Spleen (tissue), 11 donors: ENCODE data around the gene TRIM47. TPM values are rescaled to one million over a fixed set of nuclear protein-coding genes. Genes with fewer than 3 reads are reported as not detected.
"Not testable (repeated sequence)": the region's sequence is repeated elsewhere in the genome, so short reads cannot be mapped to it uniquely, and the experiment has no call there.

ENCODE experiments used
- DNase-seq: peaks from one replicate; pipeline ENCODE4 v3.0.0-alpha.2; 2020
- H3K27ac ChIP-seq, 8 donors: fragments of 200-600 bp; sonication (generic) in 7 of 8; 1 replicate in 4 of 8; 2 replicates in 4 of 8; pipeline versions ENCODE4 v1.5.0 to v1.8.0; 2016 to 2021; ENCODE audit warnings: inconsistent platforms in 4 of 8, mild to moderate bottlenecking in 4 of 8, moderate library complexity in 1 of 8
- H3K27me3 ChIP-seq, 7 donors: fragments of 200-600 bp; sonication (generic) in 6 of 7; replicated peaks in 1 of 7; 1 replicate in 4 of 7; 2 replicates in 3 of 7; pipeline versions ENCODE4 v1.5.0 to v1.8.0; 2016 to 2021; ENCODE audit warnings: inconsistent platforms in 3 of 7, mild to moderate bottlenecking in 1 of 7
- H3K36me3 ChIP-seq, 6 donors: fragments of 200-600 bp; sonication (generic) in 5 of 6; 1 replicate in 4 of 6; 2 replicates in 2 of 6; pipeline versions ENCODE4 v1.5.0 to v1.8.0; 2016 to 2021; ENCODE audit warnings: inconsistent platforms in 2 of 6
- H3K4me1 ChIP-seq, 6 donors: fragments of 200-600 bp; sonication (generic) in 5 of 6; 1 replicate in 3 of 6; 2 replicates in 3 of 6; pipeline versions ENCODE4 v1.5.0 to v1.8.0; 2016 to 2021; ENCODE audit warnings: inconsistent platforms in 3 of 6
- H3K4me3 ChIP-seq, 8 donors: fragments of 200-600 bp; sonication (generic) in 7 of 8; 1 replicate in 4 of 8; 2 replicates in 4 of 8; pipeline versions ENCODE4 v1.5.0 to v1.8.0; 2016 to 2021; ENCODE audit warnings: inconsistent platforms in 4 of 8, mild to moderate bottlenecking in 4 of 8, moderate library complexity in 2 of 8
- H3K9me3 ChIP-seq, 8 donors: fragments of 200-600 bp; sonication (generic) in 7 of 8; 1 replicate in 4 of 8; 2 replicates in 4 of 8; pipeline versions ENCODE4 v1.5.0 to v1.8.0; 2016 to 2021; ENCODE audit warnings: inconsistent platforms in 4 of 8
- POLR2A ChIP-seq, 3 donors: fragments of 450-650 bp; IDR thresholded peaks; one replicate each; pipeline ENCODE4 v1.5.1; 2017; ENCODE audit warnings: antibody characterized with exemption in 3 of 3, mild to moderate bottlenecking in 1 of 3
- POLR2AphosphoS5 ChIP-seq, 3 donors: sonication (generic); formaldehyde crosslinking; IDR thresholded peaks; one replicate each; pipeline ENCODE4 v1.5.1; 2017; ENCODE audit warnings: antibody characterized with exemption in 3 of 3
- WGBS, 5 donors: extraction: QIAGEN DNeasy Blood & Tissue Kit in 3 of 5; methylation state at CpG; one replicate each; pipeline versions ENCODE4 v1.1.5 to v1.1.7; 2013 to 2018; 5-methylcytosine and 5-hydroxymethylcytosine counted together
- intact Hi-C: fragments of 100-400 bp; cut with DNase I; formaldehyde crosslinking; loops from one replicate; pipeline ENCODE4 v1.15.0; 2023; ENCODE audit warnings: low total_unique reads
- polyA plus RNA-seq, 3 donors: library from polyadenylated mRNA; stranded (reverse); fragments of 200-250 nt; gene quantifications; one replicate each; pipeline ENCODE4 v1.2.1, GENCODE V29; 2013
- total RNA-seq, 7 donors: library from RNA; depleted of rRNA in 3 of 7; stranded (reverse); fragments of >200 nt in 3 of 7; fragmentation: NEBNext Ultra II Directional in 4 of 7; extraction: Animal tissue kit (Norgen Biotek cat#: 25700) in 4 of 7; gene quantifications; one replicate each; pipeline versions ENCODE4 v1.1.0 to v1.2.1, GENCODE V29; 2016 to 2021
- TF ChIP-seq, protein P1 (sequence below), 11 experiments: fragments of 200-600 bp in 7 of 11; fragments of 450-650 bp in 4 of 11; sonication (generic) in 4 of 11; IDR thresholded peaks in 8 of 11; conservative IDR thresholded peaks in 3 of 11; 1 replicate in 7 of 11; 2 replicates in 4 of 11; pipeline versions ENCODE4 v1.4.0 to v1.8.0; 2016 to 2021; ENCODE audit warnings: antibody characterized with exemption in 11 of 11, inconsistent platforms in 4 of 11, mild to moderate bottlenecking in 1 of 11
- donor health status: healthy with polysubstance abuse.
- donor health status: DM: no; HTN: no; CAD: no; lungs with moderate emphysema.
- donor health status: DM: no; HTN: no; CAD: no.
- donor health status: Bipolar disorder and iron deficiency.
- donor health status: healthy.
- donor health status: DM: no; HTN: no; CAD: no.
- donor health status: DM: yes; HTN: yes; CAD: no.

Gene TRIM47
- total and polyA plus RNA-seq, 10 donors = 28.1 to 73.8 (median 38.3) TPM

GRCh38 chr17:75874323-75875181 lies 3.8 kb downstream of the TRIM47 start:
- Histone ChIP-seq H3K4me1 (peaks cover 32 to 74% (median 71%) of the 10 kb centered on the region in 6 donors), H3K27ac (peak overlapping the region in 7 of 8 donors; percentile 69 to 94 (median 90)), H3K27me3 (peaks cover 0 to 36% (median 6%) of the 10 kb centered on the region in 7 donors), H3K9me3 (no peaks in the 10 kb centered on the region), H3K4me3 (no peak overlapping the region), H3K36me3 (peaks cover 0 to 36% (median 11%) of the 10 kb centered on the region in 6 donors)
- intact Hi-C loops = no loop called here
- WGBS, 5 donors = 78 to 91% (median 89%) methylated on average over 16 to 38 of the region's 38 CpGs
- DNase-seq = no peak
- TF ChIP-seq POLR2A (IDR thresholded peaks at IDR 0.05) (no peak), POLR2AphosphoS5 (IDR thresholded peaks at IDR 0.05) (peak in 1 of 3 donors; percentile 43)
- TF ChIP-seq, protein P1, sequence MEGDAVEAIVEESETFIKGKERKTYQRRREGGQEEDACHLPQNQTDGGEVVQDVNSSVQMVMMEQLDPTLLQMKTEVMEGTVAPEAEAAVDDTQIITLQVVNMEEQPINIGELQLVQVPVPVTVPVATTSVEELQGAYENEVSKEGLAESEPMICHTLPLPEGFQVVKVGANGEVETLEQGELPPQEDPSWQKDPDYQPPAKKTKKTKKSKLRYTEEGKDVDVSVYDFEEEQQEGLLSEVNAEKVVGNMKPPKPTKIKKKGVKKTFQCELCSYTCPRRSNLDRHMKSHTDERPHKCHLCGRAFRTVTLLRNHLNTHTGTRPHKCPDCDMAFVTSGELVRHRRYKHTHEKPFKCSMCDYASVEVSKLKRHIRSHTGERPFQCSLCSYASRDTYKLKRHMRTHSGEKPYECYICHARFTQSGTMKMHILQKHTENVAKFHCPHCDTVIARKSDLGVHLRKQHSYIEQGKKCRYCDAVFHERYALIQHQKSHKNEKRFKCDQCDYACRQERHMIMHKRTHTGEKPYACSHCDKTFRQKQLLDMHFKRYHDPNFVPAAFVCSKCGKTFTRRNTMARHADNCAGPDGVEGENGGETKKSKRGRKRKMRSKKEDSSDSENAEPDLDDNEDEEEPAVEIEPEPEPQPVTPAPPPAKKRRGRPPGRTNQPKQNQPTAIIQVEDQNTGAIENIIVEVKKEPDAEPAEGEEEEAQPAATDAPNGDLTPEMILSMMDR (IDR thresholded peaks at IDR 0.05 in 8 of 11, conservative IDR thresholded peaks at IDR 0.05 in 3 of 11) = no peak

GRCh38 chr17:75873587-75874322 lies 4.6 kb downstream of the TRIM47 start:
- no peaks in the 10 kb centered on the region for H3K9me3 ChIP-seq
- H3K4me3 ChIP-seq = no peak overlapping the region
- intact Hi-C loops = no loop called here
- TF ChIP-seq POLR2AphosphoS5 (IDR thresholded peaks at IDR 0.05) (no peak), POLR2A (IDR thresholded peaks at IDR 0.05) (no peak)
- TF ChIP-seq, protein P1 (IDR thresholded peaks at IDR 0.05 in 8 of 11, conservative IDR thresholded peaks at IDR 0.05 in 3 of 11) = no peak
- peak overlapping the region in 6 of 8 donors; percentile 69 to 92 (median 80) for H3K27ac ChIP-seq
- 64 to 82% (median 80%) methylated on average over 8 to 11 of the region's 11 CpGs for WGBS, 5 donors
- DNase-seq = peak; percentile 73
- H3K4me1 ChIP-seq = peaks cover 32 to 66% (median 63%) of the 10 kb centered on the region in 6 donors
- H3K36me3 ChIP-seq = peaks cover 0 to 36% (median 11%) of the 10 kb centered on the region in 6 donors
- peaks cover 0 to 28% (median 6%) of the 10 kb centered on the region in 7 donors for H3K27me3 ChIP-seq

DNA sequence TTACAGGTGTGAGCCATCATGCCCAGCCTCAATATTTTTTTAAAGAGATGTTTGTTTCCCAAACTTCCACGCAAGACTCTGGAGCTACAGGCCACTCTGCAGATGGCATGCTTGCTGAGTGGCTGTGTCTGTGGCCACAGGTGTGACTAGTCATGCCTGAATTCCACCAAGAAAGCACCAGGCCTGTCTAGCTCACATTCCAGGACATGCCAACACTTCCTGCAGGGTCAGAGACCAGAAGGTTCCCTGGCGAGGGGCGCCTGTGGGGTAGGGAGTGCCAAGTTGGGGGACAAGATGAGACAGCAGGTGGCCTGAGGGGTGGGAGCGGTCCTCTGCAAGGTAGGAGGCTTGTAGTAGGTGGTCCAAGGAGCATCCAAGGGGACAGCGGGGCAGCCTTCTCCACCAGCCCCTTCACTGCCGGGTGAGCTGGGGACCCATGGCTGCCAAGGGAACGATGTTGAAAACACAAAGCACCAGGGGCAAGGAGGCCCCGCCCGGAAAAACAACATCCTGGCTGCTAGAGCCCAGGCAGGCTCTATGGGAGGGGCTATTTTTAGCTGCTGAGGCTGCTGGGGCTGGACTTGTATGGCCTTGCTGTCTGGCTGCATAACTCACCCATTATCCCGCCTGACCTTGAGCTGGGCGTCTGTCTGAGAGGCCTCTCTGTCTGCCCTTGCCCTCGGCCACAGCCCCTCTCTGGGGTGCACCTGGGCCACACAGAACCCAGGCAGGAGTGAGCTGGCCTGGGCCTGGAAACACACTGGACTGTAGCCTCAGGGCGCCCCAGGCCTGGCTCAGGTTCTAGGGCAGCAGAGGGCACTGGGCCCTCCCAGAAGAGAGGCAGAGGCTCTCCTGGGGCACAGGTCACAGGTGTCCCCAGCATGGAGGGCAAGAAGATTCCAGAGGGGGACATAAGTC lies 5.7 kb downstream of the TRIM47 start:
- H3K27me3 ChIP-seq = peaks cover 0 to 17% (median 0%) of the 10 kb centered on the region in 7 donors
- TF ChIP-seq POLR2A (IDR thresholded peaks at IDR 0.05) (no peak), POLR2AphosphoS5 (IDR thresholded peaks at IDR 0.05) (peak; percentile 58 to 79 (median 71))
- no peaks in the 10 kb centered on the region for H3K9me3 ChIP-seq
- H3K4me1 ChIP-seq = peaks cover 32 to 56% (median 54%) of the 10 kb centered on the region in 6 donors
- peak; percentile 86 for DNase-seq
- 46 to 60% (median 52%) methylated on average over 12 to 13 of the region's 13 CpGs for WGBS, 5 donors
- intact Hi-C loops = no loop called here
- peak overlapping the region; percentile 33 to 92 (median 73) for H3K27ac ChIP-seq
- H3K4me3 ChIP-seq = no peak overlapping the region
- H3K36me3 ChIP-seq = peaks cover 0 to 36% (median 11%) of the 10 kb centered on the region in 6 donors

DNA sequence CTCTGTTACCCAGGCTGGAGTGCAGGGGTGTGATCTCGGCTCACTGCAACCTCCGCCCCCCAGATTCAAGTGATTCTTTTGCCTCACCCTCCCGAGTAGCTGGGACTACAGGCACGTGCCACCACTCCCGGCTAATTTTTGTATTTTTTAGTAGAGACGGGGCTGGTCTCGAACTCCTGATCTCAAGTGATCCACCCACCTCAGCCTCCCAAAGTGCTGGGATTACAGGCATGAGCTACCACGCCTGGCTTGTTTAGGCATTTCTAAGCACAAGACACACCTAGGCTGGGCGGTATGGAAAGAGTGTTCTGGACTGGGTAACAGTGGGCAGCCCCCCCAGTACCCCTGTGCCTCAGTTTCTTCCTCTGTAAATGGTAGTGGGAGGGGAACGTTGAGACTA lies 8.2 kb downstream of the TRIM47 start:
- H3K27me3 ChIP-seq, H3K4me3 ChIP-seq, H3K9me3 ChIP-seq, intact Hi-C loops, DNase-seq: not testable (repeated sequence)
- WGBS, 5 donors = 84 to 93% (median 90%) methylated on average over 10 of the region's 10 CpGs
- peaks cover 0 to 22% (median 11%) of the 10 kb centered on the region in 6 donors for H3K36me3 ChIP-seq
- H3K4me1 ChIP-seq = peaks cover 13 to 33% (median 31%) of the 10 kb centered on the region in 6 donors
- peak overlapping the region in 2 of 8 donors; percentile 57 to 62 for H3K27ac ChIP-seq
